ENCODE measurements around the gene C11orf71.

- no peak for TF ChIP-seq CTCF (IDR thresholded peaks at IDR 0.05)
- no peak for TF ChIP-seq POLR2A (IDR thresholded peaks at IDR 0.05)
- TF ChIP-seq EP300 (IDR thresholded peaks at IDR 0.05): no peak
- TF ChIP-seq POLR2AphosphoS5 (IDR thresholded peaks at IDR 0.05): no peak
These were observed 47.1 kb upstream of the C11orf71 start for GRCh38 chr11:114447444-114447843.

All from suprapubic skin (tissue), 4 donors.